ENCODE data around the gene ZNF467. TPM values are rescaled to one million over a fixed set of nuclear protein-coding genes. Genes with fewer than 3 reads are reported as not detected.

The ZNF467 gene
- total RNA-seq, 1 donor from 2014 or later = 0.17 TPM

- Histone ChIP-seq H2AFZ (replicated peaks) (no peak overlapping the region), H3K4me1 (peaks cover under 1% of the 10 kb centered on the region), H4K20me1 (ENCODE audit: low read depth) (no peaks in the 10 kb centered on the region), H3K27ac (no peak overlapping the region), H3K79me2 (ENCODE audit: low read depth) (no peaks in the 10 kb centered on the region), H3K27me3 (peaks cover 74% of the 10 kb centered on the region), H3K9me3 (ENCODE audit: low read depth) (no peaks in the 10 kb centered on the region), H3F3A (ENCODE audit: low read depth) (no peaks in the 10 kb centered on the region), H3K9ac (no peak overlapping the region), H3K4me3 (no peak overlapping the region), H3K36me3 (no peaks in the 10 kb centered on the region), H3K4me2 (no peak overlapping the region)
- Mint-ChIP-seq H3K4me1 (peaks cover 16% of the 10 kb centered on the region), H3K27me3 (ENCODE audit: insufficient read depth, low read depth) (peaks cover 25% of the 10 kb centered on the region), H3K27ac (peak overlapping the region; percentile 58), H3K9me3 (peaks cover 5% of the 10 kb centered on the region), H3K4me3 (no peak overlapping the region), H3K36me3 (no peaks in the 10 kb centered on the region)
- TF ChIP-seq EZH2phosphoT487 (IDR thresholded peaks at IDR 0.05) (no peak), EZH2 (IDR thresholded peaks at IDR 0.05) (no peak), CTCF (IDR thresholded peaks at IDR 0.05) (no peak)
- DNase-seq (ENCODE audit: low spot score) = no peak
Measured at GRCh38 chr7:149759093-149759860, 14.1 kb downstream of the ZNF467 start.

GRCh38 chr7:149753375-149754233 lies 19.8 kb downstream of the ZNF467 start:
- H3K4me3 Mint-ChIP-seq = peak overlapping the region; percentile 47
- no peak overlapping the region for H2AFZ ChIP-seq (replicated peaks)

GRCh38 chr7:149752646-149753045 lies 20.7 kb downstream of the ZNF467 start:
- no peak overlapping the region for H3K4me3 Mint-ChIP-seq
- no peak for DNase-seq (ENCODE audit: low spot score)

More at GRCh38 chr7:149753375-149754233, 19.8 kb downstream of the ZNF467 start:
- no peaks in the 10 kb centered on the region for H4K20me1 ChIP-seq (ENCODE audit: low read depth)
- no peaks in the 10 kb centered on the region for H3K79me2 ChIP-seq (ENCODE audit: low read depth)
- no peak overlapping the region for H3K4me3 ChIP-seq
- H3K9me3 ChIP-seq (ENCODE audit: low read depth) = no peaks in the 10 kb centered on the region
- no peak overlapping the region for H3K27ac ChIP-seq
- Mint-ChIP-seq H3K4me1 (peaks cover 49% of the 10 kb centered on the region), H3K36me3 (no peaks in the 10 kb centered on the region), H3K9me3 (peaks cover 10% of the 10 kb centered on the region), H3K27me3 (ENCODE audit: insufficient read depth, low read depth) (peaks cover 7% of the 10 kb centered on the region), H3K27ac (no peak overlapping the region)
- H3K36me3 ChIP-seq = no peaks in the 10 kb centered on the region
- no peak for TF ChIP-seq EZH2phosphoT487 (IDR thresholded peaks at IDR 0.05)
- peak; percentile 76 for TF ChIP-seq CTCF (IDR thresholded peaks at IDR 0.05)
- no peak for TF ChIP-seq EZH2 (IDR thresholded peaks at IDR 0.05)
- peaks cover 17% of the 10 kb centered on the region for H3K27me3 ChIP-seq
- H3K9ac ChIP-seq = no peak overlapping the region
- H3K4me2 ChIP-seq = no peak overlapping the region
- H3K4me1 ChIP-seq = no peaks in the 10 kb centered on the region
- no peaks in the 10 kb centered on the region for H3F3A ChIP-seq (ENCODE audit: low read depth)
- peak; percentile 69 for DNase-seq (ENCODE audit: low spot score)

More at GRCh38 chr7:149752646-149753045, 20.7 kb downstream of the ZNF467 start:
- no peak overlapping the region for H3K4me2 ChIP-seq
- TF ChIP-seq EZH2phosphoT487 (IDR thresholded peaks at IDR 0.05) (no peak), EZH2 (IDR thresholded peaks at IDR 0.05) (no peak), CTCF (IDR thresholded peaks at IDR 0.05) (no peak)
- peaks cover 8% of the 10 kb centered on the region for H3K4me1 ChIP-seq
- H4K20me1 ChIP-seq (ENCODE audit: low read depth) = no peaks in the 10 kb centered on the region
- H3K9me3 ChIP-seq (ENCODE audit: low read depth) = no peaks in the 10 kb centered on the region
- no peaks in the 10 kb centered on the region for H3F3A ChIP-seq (ENCODE audit: low read depth)
- H3K36me3 ChIP-seq = no peaks in the 10 kb centered on the region
- H3K79me2 ChIP-seq (ENCODE audit: low read depth) = no peaks in the 10 kb centered on the region
- H3K27me3 ChIP-seq = peaks cover 10% of the 10 kb centered on the region
- peaks cover 5% of the 10 kb centered on the region for H3K27me3 Mint-ChIP-seq (ENCODE audit: insufficient read depth, low read depth)
- H3K27ac ChIP-seq = no peak overlapping the region
- H2AFZ ChIP-seq (replicated peaks) = no peak overlapping the region
- peaks cover 10% of the 10 kb centered on the region for H3K9me3 Mint-ChIP-seq
- H3K27ac Mint-ChIP-seq = peak overlapping the region; percentile 43
- no peaks in the 10 kb centered on the region for H3K36me3 Mint-ChIP-seq
- H3K4me3 ChIP-seq = no peak overlapping the region
- peaks cover 57% of the 10 kb centered on the region for H3K4me1 Mint-ChIP-seq
- no peak overlapping the region for H3K9ac ChIP-seq
